ENCODE data around the gene ISG20L2. TPM values are rescaled to one million over a fixed set of nuclear protein-coding genes. Genes with fewer than 3 reads are reported as not detected.
"Not testable (repeated sequence)": the region's sequence is repeated elsewhere in the genome, so short reads cannot be mapped to it uniquely, and the experiment has no call there.

The ISG20L2 gene
- total RNA-seq, 4 donors from 2014 or later: 22.3 to 32.8 (median 28.4) TPM

DNA sequence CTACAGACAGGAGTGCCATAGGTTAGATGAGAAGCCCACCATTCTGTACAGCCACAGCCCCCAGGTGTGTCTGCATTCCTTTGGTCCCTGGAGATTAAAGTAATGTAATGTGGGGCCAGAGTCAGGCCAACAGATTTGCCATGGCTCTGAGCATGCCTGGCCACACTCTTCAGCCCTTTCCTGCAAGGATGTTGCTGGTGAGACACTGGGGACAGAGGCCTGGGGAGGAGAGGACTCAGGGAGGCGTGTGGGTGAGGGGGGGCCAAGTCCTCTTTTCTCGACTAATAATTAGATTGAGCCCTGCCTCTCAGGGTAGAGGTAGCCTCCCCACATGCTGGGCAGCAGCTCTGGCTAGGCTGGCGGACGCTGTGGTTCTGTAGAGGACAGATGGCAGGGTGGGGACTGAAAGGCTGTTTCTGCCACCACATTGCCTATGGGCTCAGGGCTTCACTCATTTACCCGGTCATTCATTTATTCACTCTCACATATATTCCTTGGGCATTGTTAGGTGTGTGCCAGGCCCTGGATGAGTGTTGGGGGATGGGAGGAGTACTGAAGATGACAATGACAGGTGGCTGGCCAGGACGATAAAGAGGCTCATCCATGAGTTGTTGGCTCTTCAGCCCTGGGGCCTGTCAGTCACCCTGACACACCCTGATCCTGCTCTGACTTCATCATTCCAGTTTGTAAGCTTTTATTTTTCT, 31.7 kb upstream of the ISG20L2 start:
- intact Hi-C loops (cut with DNase I): no loop called here
- DNase-seq: no peak
- 51 to 68% methylated on average over 2 to 3 of the region's 6 CpGs for WGBS, 2 donors
- no peaks in the 10 kb centered on the region for H3K36me3 ChIP-seq
- H3K4me1 ChIP-seq: no peaks in the 10 kb centered on the region
- no peaks in the 10 kb centered on the region for H3K9me3 ChIP-seq
- no peaks in the 10 kb centered on the region for H3K27me3 ChIP-seq
- H3K4me3 ChIP-seq: no peak overlapping the region
- TF ChIP-seq, protein P1, sequence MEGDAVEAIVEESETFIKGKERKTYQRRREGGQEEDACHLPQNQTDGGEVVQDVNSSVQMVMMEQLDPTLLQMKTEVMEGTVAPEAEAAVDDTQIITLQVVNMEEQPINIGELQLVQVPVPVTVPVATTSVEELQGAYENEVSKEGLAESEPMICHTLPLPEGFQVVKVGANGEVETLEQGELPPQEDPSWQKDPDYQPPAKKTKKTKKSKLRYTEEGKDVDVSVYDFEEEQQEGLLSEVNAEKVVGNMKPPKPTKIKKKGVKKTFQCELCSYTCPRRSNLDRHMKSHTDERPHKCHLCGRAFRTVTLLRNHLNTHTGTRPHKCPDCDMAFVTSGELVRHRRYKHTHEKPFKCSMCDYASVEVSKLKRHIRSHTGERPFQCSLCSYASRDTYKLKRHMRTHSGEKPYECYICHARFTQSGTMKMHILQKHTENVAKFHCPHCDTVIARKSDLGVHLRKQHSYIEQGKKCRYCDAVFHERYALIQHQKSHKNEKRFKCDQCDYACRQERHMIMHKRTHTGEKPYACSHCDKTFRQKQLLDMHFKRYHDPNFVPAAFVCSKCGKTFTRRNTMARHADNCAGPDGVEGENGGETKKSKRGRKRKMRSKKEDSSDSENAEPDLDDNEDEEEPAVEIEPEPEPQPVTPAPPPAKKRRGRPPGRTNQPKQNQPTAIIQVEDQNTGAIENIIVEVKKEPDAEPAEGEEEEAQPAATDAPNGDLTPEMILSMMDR (IDR thresholded peaks at IDR 0.05): no peak
- no peak for TF ChIP-seq POLR2A (IDR thresholded peaks at IDR 0.05)
- H3K27ac ChIP-seq: no peak overlapping the region

DNA sequence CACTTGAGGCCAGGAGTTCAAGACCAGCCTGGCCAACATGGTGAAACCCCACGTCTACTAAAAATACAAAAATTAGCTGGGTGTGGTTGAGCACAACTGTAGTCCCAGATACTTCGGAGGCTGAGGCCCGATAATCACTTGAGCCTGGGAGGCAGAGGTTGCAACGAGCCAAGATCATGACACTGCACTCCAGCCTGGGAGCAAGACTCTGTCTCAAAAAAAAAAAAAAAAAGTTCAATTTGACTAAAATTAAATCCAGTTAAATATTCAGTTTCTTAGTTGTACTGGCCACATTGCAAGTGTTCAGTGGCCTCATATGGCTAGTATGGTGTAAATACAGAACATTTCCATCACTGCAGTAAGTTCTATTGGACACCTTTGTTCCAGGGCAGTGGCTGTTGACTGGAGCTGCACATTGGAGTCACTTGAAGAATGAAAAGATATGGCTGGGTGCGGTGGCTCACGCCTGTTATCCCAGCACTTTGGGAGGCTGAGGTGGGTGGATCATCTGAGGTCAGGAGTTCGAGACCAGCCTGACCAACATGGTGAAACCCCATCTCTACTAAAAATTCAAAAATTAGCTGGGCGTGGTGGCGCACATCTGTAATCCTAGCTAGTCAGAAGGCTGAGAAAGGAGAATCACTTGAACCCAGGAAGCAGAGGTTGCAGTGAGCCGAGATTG, 29.1 kb upstream of the ISG20L2 start:
- peaks cover 0 to 13% (median 9%) of the 10 kb centered on the region in 3 donors for H3K4me1 ChIP-seq
- DNase-seq; H3K36me3 ChIP-seq; H3K9me3 ChIP-seq; H3K4me3 ChIP-seq; H3K27ac ChIP-seq; intact Hi-C loops (cut with DNase I); H3K27me3 ChIP-seq: not testable (repeated sequence)
- 86 to 94% methylated on average over 10 of the region's 10 CpGs for WGBS, 2 donors

DNA sequence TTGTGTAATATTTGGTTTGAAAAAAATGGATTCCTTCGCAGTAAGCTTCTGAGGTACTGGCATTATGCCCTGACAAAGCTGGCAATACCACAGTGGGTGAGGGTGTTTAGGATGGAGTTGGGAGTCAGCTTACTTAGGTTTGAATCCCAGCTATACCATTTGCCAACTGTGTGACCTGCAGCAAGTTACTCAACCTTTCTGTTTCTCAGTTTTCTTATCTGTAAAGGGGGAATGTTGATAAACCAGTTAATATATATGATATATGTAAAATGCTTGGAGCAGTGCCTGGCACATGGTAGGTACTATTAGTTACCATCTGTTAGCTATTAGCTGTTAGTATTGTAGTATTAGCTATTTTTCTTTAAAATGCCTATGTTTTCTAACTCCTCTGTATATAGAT, 27.8 kb upstream of the ISG20L2 start:
- Histone ChIP-seq H3K4me1 (peaks cover 0 to 20% (median 9%) of the 10 kb centered on the region in 3 donors), H3K27ac (no peak overlapping the region), H3K36me3 (no peaks in the 10 kb centered on the region), H3K27me3 (no peaks in the 10 kb centered on the region), H3K9me3 (no peaks in the 10 kb centered on the region), H3K4me3 (no peak overlapping the region)
- DNase-seq: no peak
- no peak for TF ChIP-seq POLR2A (IDR thresholded peaks at IDR 0.05)
- TF ChIP-seq, protein P1 (IDR thresholded peaks at IDR 0.05): no peak
- intact Hi-C loops (cut with DNase I): no loop called here
- WGBS, 2 donors: 87 to 100% methylated on average over 1 of the region's 1 CpG

DNA sequence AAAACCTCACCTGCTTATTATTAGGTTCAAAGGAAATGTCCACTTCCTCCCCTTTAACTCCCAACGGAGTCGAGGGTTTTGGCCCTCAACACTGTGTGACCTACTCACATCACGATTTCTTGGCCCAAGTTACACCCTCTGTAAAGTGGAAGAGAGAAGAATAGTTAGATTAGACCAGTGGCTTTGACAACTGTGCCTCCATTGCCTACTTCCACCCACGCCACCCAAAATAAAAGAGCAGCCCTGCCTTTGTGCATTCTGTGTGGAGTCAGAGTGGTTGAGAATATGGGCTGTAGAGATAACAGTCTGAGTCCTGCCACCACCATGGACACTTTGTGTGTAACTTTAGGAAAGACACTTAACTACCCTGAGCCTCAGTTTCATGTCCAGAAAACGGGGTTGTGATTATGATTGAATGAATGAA, 27.0 kb upstream of the ISG20L2 start:
- DNase-seq: no peak
- H3K27me3 ChIP-seq: no peaks in the 10 kb centered on the region
- no peaks in the 10 kb centered on the region for H3K9me3 ChIP-seq
- 57 to 73% methylated on average over 3 to 5 of the region's 5 CpGs for WGBS, 2 donors
- intact Hi-C loops (cut with DNase I): no loop called here
- TF ChIP-seq, protein P1 (IDR thresholded peaks at IDR 0.05): no peak
- TF ChIP-seq POLR2A (IDR thresholded peaks at IDR 0.05): no peak
- peaks cover 0 to 20% (median 9%) of the 10 kb centered on the region in 3 donors for H3K4me1 ChIP-seq
- no peak overlapping the region for H3K4me3 ChIP-seq
- H3K27ac ChIP-seq: no peak overlapping the region
- H3K36me3 ChIP-seq: no peaks in the 10 kb centered on the region

DNA sequence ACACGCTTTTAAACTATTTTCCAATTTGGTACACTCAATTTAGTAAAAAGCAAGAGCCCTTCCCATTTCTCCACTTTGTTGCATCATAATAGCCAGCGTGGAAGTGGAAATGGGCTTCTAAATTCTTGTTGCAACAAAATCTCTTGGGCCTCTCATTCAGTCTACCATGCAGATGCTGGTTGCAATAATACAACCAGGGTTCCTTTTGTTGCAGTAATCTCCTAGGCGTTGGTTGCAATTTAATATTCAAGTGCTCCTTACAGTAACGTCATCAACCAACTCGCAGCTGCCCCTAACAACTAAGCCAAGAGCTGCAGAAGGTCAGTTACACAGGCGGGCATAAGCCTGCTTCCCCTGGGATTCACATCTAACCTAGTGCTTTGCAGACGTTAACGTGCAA, 25.7 kb upstream of the ISG20L2 start:
- Histone ChIP-seq H3K4me1 (peaks cover 11 to 33% (median 14%) of the 10 kb centered on the region in 3 donors), H3K4me3 (no peak overlapping the region), H3K36me3 (no peaks in the 10 kb centered on the region), H3K27ac (no peak overlapping the region), H3K27me3 (no peaks in the 10 kb centered on the region), H3K9me3 (no peaks in the 10 kb centered on the region)
- no peak for DNase-seq
- 82 to 92% methylated on average over 8 of the region's 8 CpGs for WGBS, 2 donors
- TF ChIP-seq, protein P1 (IDR thresholded peaks at IDR 0.05): no peak
- no peak for TF ChIP-seq POLR2A (IDR thresholded peaks at IDR 0.05)
- intact Hi-C loops (cut with DNase I): no loop called here

Data from esophagus squamous epithelium (tissue), 5 donors.